ENCODE data around the gene ERVFRD-1.

- no peak for TF ChIP-seq POLR2A (IDR thresholded peaks at IDR 0.05)
- no peak for TF ChIP-seq CTCF (IDR thresholded peaks at IDR 0.05)
Observed at GRCh38 chr6:11067348-11067747, 44.2 kb downstream of the ERVFRD-1 start.
